AG04449 (cell line): ENCODE data around the gene NFU1.

ENCODE experiments used
- CTCF ChIA-PET: fragments of 350-600 bp; formaldehyde crosslinking; extraction: SDS; loops from one replicate; lab custom pipeline; 2021; ENCODE audit warnings: antibody characterized with exemption; lab: Yijun Ruan, JAX
- POLR2A ChIA-PET: fragments of 400-600, 350-600 bp; formaldehyde crosslinking; extraction: SDS; loops from one replicate; lab custom pipeline; 2020; ENCODE audit warnings: antibody characterized with exemption, inconsistent platforms; lab: Yijun Ruan, JAX
- DNase-seq: peaks from one replicate; pipeline ENCODE4 v3.0.0-alpha.2; 2010; ENCODE audit warnings: low read depth, low spot score
- H3K4me3 ChIP-seq: 2 replicates; pipeline ENCODE4 v1.5.1; 2011; ENCODE audit warnings: low read depth, mild to moderate bottlenecking, control low read depth, low read length
- CTCF ChIP-seq: IDR thresholded peaks from one replicate; pipeline ENCODE4 v1.5.1; 2011; ENCODE audit warnings: mild to moderate bottlenecking, moderate library complexity, low read length, control low read depth, inconsistent platforms; ENCODE audit not compliant: insufficient read depth; ENCODE audit errors: missing control alignments

Gene NFU1

GRCh38 chr2:69465513-69466456, 28.6 kb upstream of the NFU1 start:
- POLR2A ChIA-PET = interaction anchor here (0.8 kb wide), 1 partner anchor 28 kb away, joined by 5 read pairs; the partner anchor contains the start of gene NFU1

GRCh38 chr2:69464575-69464974, 27.3 kb upstream of the NFU1 start:
- peak; percentile 9 for DNase-seq
- CTCF ChIA-PET = interaction anchor here (0.6 kb wide), 1 partner anchor 13 kb away, joined by 3 read pairs; no protein-coding TSS in a partner anchor

More at GRCh38 chr2:69465513-69466456, 28.6 kb upstream of the NFU1 start:
- TF ChIP-seq CTCF = no peak
- no peak for DNase-seq
- CTCF ChIA-PET = interaction anchor here (0.6 kb wide), 1 partner anchor 12 kb away, joined by 3 read pairs; no protein-coding TSS in a partner anchor
- H3K4me3 ChIP-seq = no peak overlapping the region

GRCh38 chr2:69462780-69463179, 25.5 kb upstream of the NFU1 start:
- POLR2A ChIA-PET = no interaction called here
- no peak for DNase-seq
- no peak for TF ChIP-seq CTCF
- no peak overlapping the region for H3K4me3 ChIP-seq
- CTCF ChIA-PET = interaction anchor here (0.9 to 1.4 kb wide), 2 partner anchors 25 to 27 kb away, joined by 3 to 5 read pairs; partner anchors contain the start of gene NFU1

More at GRCh38 chr2:69464575-69464974, 27.3 kb upstream of the NFU1 start:
- H3K4me3 ChIP-seq = no peak overlapping the region
- TF ChIP-seq CTCF = no peak
- POLR2A ChIA-PET = no interaction called here

- DNase-seq = no peak
- CTCF ChIA-PET = interaction anchor here (1.2 kb wide), 1 partner anchor 24 kb away, joined by 6 read pairs; the partner anchor contains the start of gene NFU1
- TF ChIP-seq CTCF = no peak
- H3K4me3 ChIP-seq = no peak overlapping the region
- POLR2A ChIA-PET = no interaction called here
Observed at GRCh38 chr2:69461404-69461803, 24.2 kb upstream of the NFU1 start.

- no peak for TF ChIP-seq CTCF
- no peak for DNase-seq
- POLR2A ChIA-PET = no interaction called here
Observed at GRCh38 chr2:69459936-69460335, 22.7 kb upstream of the NFU1 start.

GRCh38 chr2:69456950-69457445, 19.8 kb upstream of the NFU1 start:
- ChIA-PET CTCF (interaction anchor here (1.3 to 1.8 kb wide), 2 partner anchors 16 to 20 kb away, joined by 3 to 8 read pairs; partner anchors contain the start of gene NFU1), POLR2A (no interaction called here)
- H3K4me3 ChIP-seq = no peak overlapping the region
- DNase-seq = no peak
- no peak for TF ChIP-seq CTCF

More at GRCh38 chr2:69459936-69460335, 22.7 kb upstream of the NFU1 start:
- H3K4me3 ChIP-seq = no peak overlapping the region
- CTCF ChIA-PET = interaction anchor here (2.5 kb wide), 1 partner anchor 23 kb away, joined by 9 read pairs; the partner anchor contains the start of gene NFU1
